Measurements from ENCODE around the gene STK38. TPM values are rescaled to one million over a fixed set of nuclear protein-coding genes. Genes with fewer than 3 reads are reported as not detected.

Gene STK38
- total RNA-seq, 1 donor from 2014 or later: 50.1 TPM

GRCh38 chr6:36548401-36548743, 1.1 kb upstream of the STK38 start:
- TF ChIP-seq CTCF (conservative IDR thresholded peaks at IDR 0.05): no peak

GRCh38 chr6:36547646-36548400, 544 bp upstream of the STK38 start:
- Mint-ChIP-seq H3K27me3 (no peaks in the 10 kb centered on the region), H3K4me3 (peak overlapping the region; percentile 97), H3K9me3 (no peaks in the 10 kb centered on the region), H3K36me3 (peaks cover 4% of the 10 kb centered on the region), H3K4me1 (ENCODE audit: unreplicated experiment) (peaks cover 27% of the 10 kb centered on the region), H3K27ac (peak overlapping the region; percentile 96)
- TF ChIP-seq CTCF (conservative IDR thresholded peaks at IDR 0.05): no peak
- no peak for DNase-seq (ENCODE audit: extremely low spot score, unreplicated experiment)

More at GRCh38 chr6:36548401-36548743, 1.1 kb upstream of the STK38 start:
- DNase-seq (ENCODE audit: extremely low spot score, unreplicated experiment): no peak
- Mint-ChIP-seq H3K27ac (peak overlapping the region; percentile 31), H3K4me1 (ENCODE audit: unreplicated experiment) (peaks cover 27% of the 10 kb centered on the region), H3K9me3 (no peaks in the 10 kb centered on the region), H3K4me3 (peak overlapping the region; percentile 42), H3K27me3 (no peaks in the 10 kb centered on the region), H3K36me3 (peaks cover 4% of the 10 kb centered on the region)

- Mint-ChIP-seq H3K36me3 (peaks cover 5% of the 10 kb centered on the region), H3K4me3 (peak overlapping the region; percentile 97), H3K27me3 (no peaks in the 10 kb centered on the region), H3K4me1 (ENCODE audit: unreplicated experiment) (peaks cover 27% of the 10 kb centered on the region), H3K9me3 (no peaks in the 10 kb centered on the region), H3K27ac (peak overlapping the region; percentile 96)
- no peak for TF ChIP-seq CTCF (conservative IDR thresholded peaks at IDR 0.05)
- no peak for DNase-seq (ENCODE audit: extremely low spot score, unreplicated experiment)
Observed at GRCh38 chr6:36546308-36546919, 865 bp downstream of the STK38 start.

GRCh38 chr6:36545767-36546307, 1.4 kb downstream of the STK38 start:
- DNase-seq (ENCODE audit: extremely low spot score, unreplicated experiment): no peak
- Mint-ChIP-seq H3K27me3 (no peaks in the 10 kb centered on the region), H3K4me3 (peak overlapping the region; percentile 97), H3K9me3 (no peaks in the 10 kb centered on the region), H3K4me1 (ENCODE audit: unreplicated experiment) (peaks cover 27% of the 10 kb centered on the region), H3K36me3 (peaks cover 8% of the 10 kb centered on the region), H3K27ac (peak overlapping the region; percentile 96)
- no peak for TF ChIP-seq CTCF (conservative IDR thresholded peaks at IDR 0.05)

- H3K36me3 Mint-ChIP-seq: peaks cover 17% of the 10 kb centered on the region
- H3K27me3 Mint-ChIP-seq: no peaks in the 10 kb centered on the region
- TF ChIP-seq CTCF (conservative IDR thresholded peaks at IDR 0.05): no peak
- no peak for DNase-seq (ENCODE audit: extremely low spot score, unreplicated experiment)
- no peaks in the 10 kb centered on the region for H3K9me3 Mint-ChIP-seq
- peak overlapping the region; percentile 73 for H3K4me3 Mint-ChIP-seq
- peaks cover 27% of the 10 kb centered on the region for H3K4me1 Mint-ChIP-seq (ENCODE audit: unreplicated experiment)
- peak overlapping the region; percentile 48 for H3K27ac Mint-ChIP-seq
Observed at GRCh38 chr6:36544228-36544627, 3.1 kb downstream of the STK38 start.
